Measurements from ENCODE around the gene CCDC40. TPM values are rescaled to one million over a fixed set of nuclear protein-coding genes. Genes with fewer than 3 reads are reported as not detected.

Gene CCDC40
- total RNA-seq, 1 donor from 2014 or later = 0.90 TPM

GRCh38 chr17:80114758-80115157 lies 78.3 kb downstream of the CCDC40 start:
- no peak for DNase-seq (ENCODE audit: low read depth in 2 of 2)

GRCh38 chr17:80115159-80115558 lies 78.7 kb downstream of the CCDC40 start:
- no peak for DNase-seq (ENCODE audit: low read depth in 2 of 2)

- DNase-seq (ENCODE audit: low read depth in 2 of 2) = peak in 1 of 2 donors; percentile 7
Observed at GRCh38 chr17:80116276-80116920, 80.0 kb downstream of the CCDC40 start.

- DNase-seq (ENCODE audit: low read depth in 2 of 2) = no peak
Observed at GRCh38 chr17:80116921-80117380, 80.5 kb downstream of the CCDC40 start.

- no peak for DNase-seq (ENCODE audit: low read depth in 2 of 2)
Observed at GRCh38 chr17:80117491-80118401, 81.3 kb downstream of the CCDC40 start.

- DNase-seq (ENCODE audit: low read depth in 2 of 2) = no peak
Observed at GRCh38 chr17:80118601-80119270, 82.3 kb downstream of the CCDC40 start.

- DNase-seq (ENCODE audit: low read depth in 2 of 2) = no peak
Observed at GRCh38 chr17:80119271-80119791, 82.9 kb downstream of the CCDC40 start.

- DNase-seq (ENCODE audit: low read depth in 2 of 2) = no peak
Observed at GRCh38 chr17:80119839-80120238, 83.4 kb downstream of the CCDC40 start.

- no peak for DNase-seq (ENCODE audit: low read depth in 2 of 2)
Observed at GRCh38 chr17:80122026-80122575, 85.7 kb downstream of the CCDC40 start.

- no peak for DNase-seq (ENCODE audit: low read depth in 2 of 2)
Observed at GRCh38 chr17:80122926-80123505, 86.6 kb downstream of the CCDC40 start.

- DNase-seq (ENCODE audit: low read depth in 2 of 2) = peak; percentile 19 to 60
Observed at GRCh38 chr17:80123791-80124190, 87.3 kb downstream of the CCDC40 start.

GRCh38 chr17:80124351-80124981 lies 88.0 kb downstream of the CCDC40 start:
- DNase-seq (ENCODE audit: low read depth in 2 of 2) = peak; percentile 32 to 49

- peak; percentile 23 to 56 for DNase-seq (ENCODE audit: low read depth in 2 of 2)
Observed at GRCh38 chr17:80125656-80126448, 89.4 kb downstream of the CCDC40 start.

- DNase-seq (ENCODE audit: low read depth in 2 of 2) = no peak
Observed at GRCh38 chr17:80126449-80126715, 89.9 kb downstream of the CCDC40 start.

- no peak for DNase-seq (ENCODE audit: low read depth in 2 of 2)
Observed at GRCh38 chr17:80129006-80129565, 92.6 kb downstream of the CCDC40 start.

- DNase-seq (ENCODE audit: low read depth in 2 of 2) = no peak
Observed at GRCh38 chr17:80130992-80131391, 94.5 kb downstream of the CCDC40 start.

- no peak for DNase-seq (ENCODE audit: low read depth in 2 of 2)
Observed at GRCh38 chr17:80132906-80133625, 96.6 kb downstream of the CCDC40 start.

- no peak for DNase-seq (ENCODE audit: low read depth in 2 of 2)
Observed at GRCh38 chr17:80133626-80133970, 97.2 kb downstream of the CCDC40 start.

- no peak for DNase-seq (ENCODE audit: low read depth in 2 of 2)
Observed at GRCh38 chr17:80137131-80137530, 100.7 kb downstream of the CCDC40 start.
